IPS-18a (cell line): ENCODE results near the gene CARMIL1.
"Not testable (repeated sequence)": the region's sequence is repeated elsewhere in the genome, so short reads cannot be mapped to it uniquely, and the experiment has no call there.

Source experiments
- H3K27ac ChIP-seq: one replicate; pipeline ENCODE4 v1.5.1; 2013; ENCODE audit warnings: low read length
- H3K27me3 ChIP-seq: one replicate; pipeline ENCODE4 v1.6.1; 2013; ENCODE audit warnings: mild to moderate bottlenecking, low read length; ENCODE audit not compliant: control insufficient read depth, insufficient read depth
- H3K36me3 ChIP-seq: one replicate; pipeline ENCODE4 v1.6.1; 2013; ENCODE audit warnings: low read depth, low read length; ENCODE audit not compliant: control insufficient read depth
- H3K4me1 ChIP-seq: one replicate; pipeline ENCODE4 v1.6.1; 2013; ENCODE audit warnings: low read depth, low read length; ENCODE audit not compliant: control insufficient read depth
- H3K4me3 ChIP-seq: one replicate; pipeline ENCODE4 v1.5.1; 2013; ENCODE audit warnings: low read length
- H3K9ac ChIP-seq: one replicate; pipeline ENCODE4 v1.6.1; 2013; ENCODE audit warnings: mild to moderate bottlenecking, low read length, moderate library complexity
- H3K9me3 ChIP-seq: one replicate; pipeline ENCODE4 v1.6.1; 2013; ENCODE audit warnings: low read depth, low read length; ENCODE audit not compliant: control insufficient read depth

CARMIL1 gene

DNA sequence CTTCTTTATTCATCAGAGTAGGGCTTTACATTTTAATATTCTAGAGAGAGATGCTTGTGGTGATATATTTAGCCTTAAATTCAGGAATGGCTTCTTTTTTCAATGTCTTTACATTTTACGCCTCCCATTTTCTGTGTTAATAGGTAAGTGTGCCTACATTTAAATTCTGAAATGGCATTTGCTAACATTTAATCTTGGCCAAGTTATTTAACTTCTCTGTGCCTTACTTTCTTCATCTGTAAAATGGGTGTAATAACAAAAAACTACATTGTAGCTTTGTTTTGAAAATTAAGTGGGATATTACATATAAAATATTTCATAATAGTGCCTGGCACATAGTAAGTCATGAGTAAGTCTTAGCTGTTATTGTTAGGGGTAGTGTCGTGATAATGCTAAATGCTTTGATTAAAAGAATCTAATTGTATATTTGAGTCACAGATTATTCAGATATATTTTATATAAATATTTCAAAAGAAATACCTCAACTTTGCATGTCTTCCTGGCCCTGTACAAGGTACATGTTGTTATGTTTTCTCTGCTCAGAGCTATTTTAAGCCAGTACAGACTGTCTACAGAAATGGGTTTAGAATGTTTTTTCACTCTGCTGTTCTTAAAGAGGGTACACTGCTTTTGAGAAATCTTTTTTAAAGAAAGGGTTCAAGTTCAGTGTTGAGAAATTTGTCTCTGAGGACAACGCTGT is 18.8 kb downstream of the CARMIL1 start:
- Histone ChIP-seq H3K4me1 (peaks cover 9% of the 10 kb centered on the region), H3K4me3 (no peak overlapping the region), H3K9me3 (no peaks in the 10 kb centered on the region), H3K36me3 (no peaks in the 10 kb centered on the region), H3K9ac (no peak overlapping the region), H3K27me3 (no peaks in the 10 kb centered on the region), H3K27ac (no peak overlapping the region)

DNA sequence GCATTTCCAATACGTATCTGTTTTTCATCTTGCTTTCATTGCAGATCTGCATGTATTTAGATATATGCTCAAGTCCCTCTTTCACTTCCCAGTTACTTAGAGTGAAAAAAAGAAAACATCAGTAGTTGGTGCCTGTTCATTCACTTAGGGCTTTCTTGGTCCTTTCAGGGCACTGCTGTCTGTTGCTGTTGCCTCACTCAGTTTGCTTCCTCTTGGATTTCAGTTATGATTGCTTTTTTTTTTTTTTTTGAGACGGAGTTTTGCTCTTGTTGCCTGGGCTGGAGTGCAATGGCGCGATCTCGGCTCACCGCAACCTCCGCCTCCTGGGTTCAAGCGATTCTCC is 19.3 kb downstream of the CARMIL1 start:
- not testable (repeated sequence) for H3K4me1 ChIP-seq, H3K27me3 ChIP-seq, H3K9ac ChIP-seq, H3K36me3 ChIP-seq, H3K27ac ChIP-seq, H3K9me3 ChIP-seq, H3K4me3 ChIP-seq

DNA sequence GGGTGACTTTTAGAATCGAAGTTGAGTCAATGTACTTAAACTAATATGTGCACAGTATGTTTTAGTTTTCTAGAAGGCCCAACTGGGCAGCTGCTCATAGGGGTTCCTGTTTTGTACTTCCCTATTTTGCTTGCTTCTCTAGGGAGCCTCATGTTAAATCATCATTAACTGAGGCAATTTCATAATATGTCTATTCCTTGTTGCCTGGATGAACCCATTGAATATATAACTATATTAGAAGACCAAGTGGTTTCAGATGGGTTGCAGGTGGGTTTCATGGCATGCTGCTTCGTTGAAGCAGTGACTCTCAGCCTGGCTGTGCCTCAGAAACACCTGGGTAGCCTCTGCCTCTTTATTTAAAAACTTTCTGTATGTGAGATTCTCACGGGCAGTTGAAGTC is 22.2 kb downstream of the CARMIL1 start:
- Histone ChIP-seq H3K27me3 (no peaks in the 10 kb centered on the region), H3K27ac (no peak overlapping the region), H3K36me3 (no peaks in the 10 kb centered on the region), H3K9ac (no peak overlapping the region), H3K4me1 (peaks cover 11% of the 10 kb centered on the region), H3K9me3 (no peaks in the 10 kb centered on the region), H3K4me3 (no peak overlapping the region)

DNA sequence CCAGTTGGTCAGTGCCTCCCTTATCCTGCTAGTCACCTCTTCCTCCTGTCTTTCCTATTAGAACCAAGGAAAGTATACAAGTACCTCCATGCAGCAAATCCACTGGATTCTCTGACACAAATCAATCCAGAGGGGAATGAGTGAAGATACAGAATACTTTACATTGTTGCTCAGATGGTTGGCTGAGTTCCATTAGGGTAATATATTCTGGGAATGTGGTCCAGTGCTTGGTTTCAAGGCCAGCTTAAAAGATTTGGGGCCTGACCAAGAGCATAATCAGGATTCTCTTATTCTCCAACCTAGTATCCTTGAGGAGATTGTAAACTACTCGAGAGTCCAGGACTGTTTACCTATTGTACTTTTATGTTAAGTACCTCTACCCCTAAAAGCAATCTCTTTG is 23.0 kb downstream of the CARMIL1 start:
- H3K27ac ChIP-seq: no peak overlapping the region
- H3K9me3 ChIP-seq: no peaks in the 10 kb centered on the region
- no peak overlapping the region for H3K4me3 ChIP-seq
- H3K27me3 ChIP-seq: no peaks in the 10 kb centered on the region
- H3K36me3 ChIP-seq: no peaks in the 10 kb centered on the region
- H3K9ac ChIP-seq: no peak overlapping the region
- H3K4me1 ChIP-seq: peaks cover 13% of the 10 kb centered on the region

DNA sequence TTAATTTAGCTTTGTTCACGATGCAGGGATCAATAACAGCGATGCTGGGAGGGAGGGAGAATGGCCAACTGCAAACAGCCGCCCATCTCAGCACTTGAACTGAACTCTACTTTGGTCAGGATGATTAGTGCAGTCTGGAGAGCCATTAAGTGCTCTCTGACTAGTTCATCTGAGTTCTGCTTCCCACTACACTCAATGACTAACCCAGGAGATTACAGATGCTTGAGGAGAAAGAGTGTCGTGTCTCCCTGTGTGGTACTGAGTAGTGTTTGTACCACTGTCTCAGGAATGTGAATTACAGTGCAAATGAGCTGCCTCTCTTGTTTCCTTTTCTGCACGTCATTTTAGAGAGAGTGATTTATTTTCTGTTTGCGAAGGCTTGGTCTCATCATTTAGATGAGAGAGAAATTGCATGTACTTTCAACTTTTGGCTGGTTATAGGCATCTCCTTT is 23.5 kb downstream of the CARMIL1 start:
- Histone ChIP-seq H3K4me3 (no peak overlapping the region), H3K9me3 (no peaks in the 10 kb centered on the region), H3K9ac (no peak overlapping the region), H3K4me1 (peaks cover 13% of the 10 kb centered on the region), H3K27me3 (no peaks in the 10 kb centered on the region), H3K27ac (no peak overlapping the region), H3K36me3 (no peaks in the 10 kb centered on the region)

DNA sequence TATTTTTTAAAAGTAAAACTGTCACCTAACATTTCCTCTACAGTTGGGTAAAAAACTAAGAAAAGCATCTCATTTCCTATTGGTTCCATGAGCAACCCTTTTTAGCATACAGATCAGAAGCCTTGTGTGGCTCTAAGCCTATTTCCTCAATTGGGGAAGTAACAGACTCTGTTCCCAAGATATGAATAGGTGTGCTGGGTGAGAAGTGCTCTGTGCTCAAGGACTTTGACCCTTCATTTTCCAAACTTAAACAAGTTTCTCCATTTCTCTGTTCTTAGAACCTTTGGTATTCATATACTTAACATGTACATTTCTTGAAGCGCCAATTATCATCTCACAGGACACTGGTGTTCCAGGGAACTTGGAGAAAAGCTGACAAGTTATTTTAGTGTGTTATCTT is 24.1 kb downstream of the CARMIL1 start:
- Histone ChIP-seq H3K4me1 (peaks cover 13% of the 10 kb centered on the region), H3K27me3 (no peaks in the 10 kb centered on the region), H3K9ac (no peak overlapping the region), H3K27ac (no peak overlapping the region), H3K9me3 (no peaks in the 10 kb centered on the region), H3K4me3 (no peak overlapping the region), H3K36me3 (no peaks in the 10 kb centered on the region)

DNA sequence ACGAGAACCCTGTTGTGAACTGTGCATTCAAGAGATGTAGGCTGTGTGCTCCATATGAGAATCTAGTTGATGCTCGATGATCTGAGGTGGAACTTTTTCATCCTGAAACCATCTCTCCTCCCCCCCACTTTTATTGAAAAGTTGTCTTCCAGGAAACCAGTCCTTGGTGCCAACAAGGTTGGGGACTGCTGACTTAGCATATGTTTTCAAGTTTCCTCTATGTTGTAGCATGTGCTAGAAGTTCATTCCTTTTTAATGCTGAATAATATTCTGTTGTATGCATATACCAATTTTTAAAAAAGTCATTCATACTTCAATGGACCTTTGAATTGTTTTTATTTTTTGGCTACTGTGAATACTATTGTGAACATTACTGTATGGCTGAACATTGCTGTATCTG is 27.2 kb downstream of the CARMIL1 start:
- H3K9me3 ChIP-seq: no peaks in the 10 kb centered on the region

DNA sequence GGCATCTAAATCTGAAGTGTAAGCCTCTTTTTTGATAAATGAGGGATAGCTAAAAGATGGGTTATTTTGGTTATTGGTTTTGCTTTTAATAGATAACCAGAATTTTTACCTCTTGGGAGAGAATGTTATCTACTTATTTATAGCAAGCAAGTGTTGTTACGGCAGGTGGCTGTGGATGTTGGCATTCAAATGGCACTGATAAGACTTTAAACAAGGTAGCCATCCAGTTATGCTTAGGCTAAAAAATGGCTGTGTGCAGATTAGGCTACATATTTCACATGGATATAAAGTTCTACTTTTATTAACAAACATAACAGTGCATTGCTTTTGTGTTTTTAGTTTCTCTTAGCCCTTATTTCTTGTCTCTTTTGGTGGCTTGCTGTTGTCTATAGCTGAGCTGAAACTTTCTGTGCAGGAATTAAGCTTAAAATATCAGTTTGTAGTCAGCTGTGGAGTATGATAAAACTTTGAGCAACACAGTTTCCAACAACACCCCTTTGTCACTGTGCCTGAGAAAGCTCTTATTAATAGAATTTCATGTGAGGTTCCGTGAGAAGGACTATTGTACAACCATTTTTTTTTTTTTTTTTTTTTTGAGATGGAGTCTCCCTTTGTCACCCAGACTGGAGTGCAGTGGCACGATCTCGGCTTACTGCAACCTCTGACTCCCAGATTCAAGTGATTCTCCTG is 28.8 kb downstream of the CARMIL1 start:
- Histone ChIP-seq H3K36me3 (no peaks in the 10 kb centered on the region), H3K4me1 (peaks cover 19% of the 10 kb centered on the region), H3K9ac (no peak overlapping the region), H3K4me3 (no peak overlapping the region), H3K9me3 (no peaks in the 10 kb centered on the region), H3K27ac (no peak overlapping the region), H3K27me3 (no peaks in the 10 kb centered on the region)

More for the DNA sequence above, 27.2 kb downstream of the CARMIL1 start:
- Histone ChIP-seq H3K4me3 (no peak overlapping the region), H3K27me3 (no peaks in the 10 kb centered on the region), H3K4me1 (peaks cover 9% of the 10 kb centered on the region), H3K36me3 (no peaks in the 10 kb centered on the region), H3K9ac (no peak overlapping the region), H3K27ac (no peak overlapping the region)

DNA sequence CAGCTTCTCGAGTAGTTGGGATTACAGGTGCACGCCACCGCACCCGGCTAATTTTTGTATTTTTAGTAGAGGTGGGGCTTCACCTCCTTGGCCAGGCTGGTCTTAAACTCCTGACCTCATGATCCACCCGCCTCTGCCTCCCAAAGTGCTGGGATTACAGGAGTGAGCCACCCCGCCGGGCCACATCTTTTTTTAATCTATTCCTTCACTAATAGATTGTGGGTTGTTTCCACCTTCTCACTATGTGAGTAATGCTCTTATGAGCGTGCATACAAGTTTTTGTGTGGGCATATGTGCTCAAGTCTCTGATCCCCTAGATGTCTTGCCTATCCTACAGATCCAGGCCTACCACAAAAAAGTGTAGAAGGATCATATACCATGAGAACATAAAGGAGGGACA is 30.7 kb downstream of the CARMIL1 start:
- H3K27ac ChIP-seq: no peak overlapping the region
- H3K9me3 ChIP-seq: no peaks in the 10 kb centered on the region
- peaks cover 31% of the 10 kb centered on the region for H3K4me1 ChIP-seq
- no peak overlapping the region for H3K4me3 ChIP-seq
- no peaks in the 10 kb centered on the region for H3K36me3 ChIP-seq
- H3K27me3 ChIP-seq: no peaks in the 10 kb centered on the region
- H3K9ac ChIP-seq: no peak overlapping the region

DNA sequence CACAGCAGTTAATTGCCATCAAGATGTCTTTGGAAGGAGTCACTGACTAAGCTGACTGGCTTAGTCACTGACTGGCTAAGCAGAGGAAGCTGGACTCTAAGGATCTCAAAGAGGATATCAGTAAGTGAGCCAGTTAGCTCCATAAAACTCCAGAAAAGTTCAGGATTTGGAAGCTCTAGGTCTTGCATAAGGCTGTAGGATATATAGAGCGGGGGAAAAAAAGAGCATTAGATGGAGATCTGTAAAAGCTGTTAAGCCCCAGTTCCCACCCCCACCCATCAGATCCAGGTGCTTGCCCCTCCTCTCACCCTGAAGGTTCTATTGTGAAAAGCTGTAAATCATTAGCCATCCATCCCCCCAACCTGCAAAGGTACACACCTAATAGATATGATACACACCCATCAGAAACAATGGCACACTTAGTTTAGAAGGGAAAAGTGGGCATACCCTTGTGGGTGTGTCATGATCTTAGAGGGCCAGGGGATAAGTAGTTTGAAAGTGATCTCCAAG is 32.2 kb downstream of the CARMIL1 start:
- no peak overlapping the region for H3K27ac ChIP-seq
- no peak overlapping the region for H3K9ac ChIP-seq
- H3K4me1 ChIP-seq: peaks cover 40% of the 10 kb centered on the region
- no peaks in the 10 kb centered on the region for H3K9me3 ChIP-seq
- H3K27me3 ChIP-seq: no peaks in the 10 kb centered on the region
- H3K36me3 ChIP-seq: no peaks in the 10 kb centered on the region
- H3K4me3 ChIP-seq: no peak overlapping the region

DNA sequence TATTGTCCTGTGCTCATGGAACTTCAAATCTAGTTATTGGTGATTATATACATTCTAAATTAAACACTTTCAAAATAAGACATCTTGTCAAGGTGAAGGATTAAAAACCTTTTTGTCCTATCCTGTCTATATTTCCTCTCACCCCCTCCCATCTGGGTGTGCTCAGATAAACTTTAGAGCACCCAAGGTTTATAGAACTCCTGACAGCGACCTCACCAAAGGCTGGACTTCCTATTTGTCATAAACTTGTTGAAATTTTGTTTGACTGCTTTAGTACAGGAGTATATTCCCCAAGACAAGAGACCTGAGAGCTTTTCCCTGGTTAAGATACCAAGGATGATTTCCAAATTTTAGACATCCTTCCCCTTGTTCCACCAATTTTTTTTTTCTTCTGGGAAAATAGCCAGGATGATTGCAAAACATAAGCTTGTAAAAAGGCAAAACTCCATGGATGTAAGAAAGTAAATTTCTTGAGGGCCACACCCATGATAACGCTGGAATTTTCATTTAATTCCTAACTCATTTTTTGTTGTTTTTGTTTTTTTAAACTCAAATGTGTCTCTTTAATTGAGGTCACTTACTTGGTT is 33.0 kb downstream of the CARMIL1 start:
- peaks cover 38% of the 10 kb centered on the region for H3K4me1 ChIP-seq
- no peaks in the 10 kb centered on the region for H3K36me3 ChIP-seq
- H3K27ac ChIP-seq: no peak overlapping the region
- no peak overlapping the region for H3K9ac ChIP-seq
- H3K27me3 ChIP-seq: no peaks in the 10 kb centered on the region
- no peaks in the 10 kb centered on the region for H3K9me3 ChIP-seq
- H3K4me3 ChIP-seq: no peak overlapping the region
